GM23248 (cell line): ENCODE data around the gene ITIH2.

Experiments
- EZH2 ChIP-seq: fragments of 200-600 bp; sonication (generic); IDR thresholded peaks from 2 replicates; pipeline ENCODE4 v1.6.1; 2018; ENCODE audit warnings: antibody characterized with exemption, mild to moderate bottlenecking; ENCODE audit not compliant: insufficient read depth, poor library complexity, severe bottlenecking
- EZH2phosphoT487 ChIP-seq: fragments of 200-600 bp; sonication (generic); IDR thresholded peaks from 2 replicates; pipeline ENCODE4 v1.6.1; 2018; ENCODE audit warnings: antibody characterized with exemption, moderate library complexity, mild to moderate bottlenecking, low read depth; ENCODE audit not compliant: insufficient read depth

GRCh38 chr10:7752251-7752650, 49.1 kb downstream of the ITIH2 start:
- TF ChIP-seq EZH2 (no peak), EZH2phosphoT487 (no peak)
